Stimulated activated CD4-positive, alpha-beta T cell treated with anti-CD3 and anti-CD28 coated beads, Interleukin-2, amount 100 ng/mL, for 24 hours (primary cell): ENCODE measurements around the gene LRMDA.
"Not testable (repeated sequence)": the region's sequence is repeated elsewhere in the genome, so short reads cannot be mapped to it uniquely, and the experiment has no call there.

Experiments
- DNase-seq, 2 donors: peaks; one replicate each; pipeline ENCODE4 v3.0.0-alpha.2; 2020

LRMDA gene

GRCh38 chr10:75755528-75755927 is 324.1 kb downstream of the LRMDA start:
- no peak for DNase-seq

DNA sequence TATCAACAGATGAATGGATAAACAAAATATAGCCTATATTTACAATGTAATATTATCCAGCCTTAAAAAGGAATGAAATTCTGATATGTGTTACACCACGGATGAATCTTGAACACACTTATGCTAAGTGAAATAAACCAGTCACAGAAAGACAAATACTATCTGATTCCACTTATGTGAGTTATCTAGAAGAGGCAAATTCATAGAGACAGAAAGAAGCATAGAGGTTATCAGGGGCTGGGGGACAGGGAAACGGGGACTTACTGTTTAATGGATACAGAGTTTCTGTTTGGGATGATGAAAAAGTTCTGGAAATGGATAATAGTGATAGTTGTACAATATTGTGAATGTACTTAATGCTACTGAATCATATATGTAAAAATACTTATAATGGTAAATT is 329.9 kb downstream of the LRMDA start:
- DNase-seq, result no peak

DNA sequence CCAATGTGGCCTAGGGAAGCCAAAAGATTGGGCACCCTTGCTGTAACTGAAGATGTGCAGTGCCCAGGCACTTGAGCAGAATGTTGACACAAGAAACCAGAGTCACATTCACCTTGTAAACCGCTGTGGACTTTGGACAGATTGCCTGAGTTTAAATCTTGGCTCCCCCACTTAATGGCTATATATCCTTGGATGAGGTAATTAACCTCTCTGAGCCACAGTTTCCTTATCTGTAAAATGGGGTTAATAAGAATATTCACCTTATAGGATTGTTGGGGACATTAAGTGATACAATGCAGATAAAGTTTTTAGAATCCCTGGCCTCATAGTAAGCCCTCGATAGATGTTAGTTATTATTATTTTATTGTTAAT is 331.0 kb downstream of the LRMDA start:
- no peak for DNase-seq

- DNase-seq, result no peak
These were observed 332.2 kb downstream of the LRMDA start for GRCh38 chr10:75763652-75764051.

- DNase-seq, result no peak
These were observed 333.8 kb downstream of the LRMDA start for GRCh38 chr10:75764974-75765788.

DNA sequence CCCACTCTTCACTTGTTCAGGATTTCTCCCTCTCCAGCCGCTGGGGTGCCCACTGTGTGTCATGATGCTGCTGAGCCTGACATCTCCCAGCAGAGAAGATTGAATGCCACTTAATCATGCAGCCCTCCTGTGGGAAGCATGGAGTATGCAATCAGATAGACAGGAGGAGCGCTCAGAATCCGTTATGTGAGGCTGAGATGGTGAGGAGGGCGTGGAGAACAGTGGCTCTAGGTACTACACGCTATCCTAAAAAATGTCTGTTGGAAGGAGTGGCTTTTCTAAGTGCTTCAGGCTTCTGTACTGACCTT is 334.3 kb downstream of the LRMDA start:
- DNase-seq, result no peak

DNA sequence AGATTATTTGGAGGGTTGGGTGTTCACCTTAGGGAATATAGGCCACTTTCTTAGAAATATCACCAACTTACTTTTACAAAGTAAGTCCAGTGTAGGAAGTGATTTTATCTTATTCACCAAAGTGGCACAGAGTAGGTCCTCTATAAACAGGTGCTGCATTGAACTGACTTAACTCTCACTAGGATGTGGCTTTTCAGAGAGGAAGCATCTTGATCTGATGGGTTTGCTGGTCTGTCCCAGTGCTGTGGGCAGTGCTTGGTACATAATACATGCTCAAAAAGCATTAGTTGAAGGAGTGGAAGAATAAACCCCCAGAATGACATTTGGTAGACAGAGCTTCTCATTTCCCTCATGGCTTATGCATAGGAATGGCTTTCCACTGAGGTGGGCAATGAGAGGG is 334.7 kb downstream of the LRMDA start:
- DNase-seq, result no peak

DNA sequence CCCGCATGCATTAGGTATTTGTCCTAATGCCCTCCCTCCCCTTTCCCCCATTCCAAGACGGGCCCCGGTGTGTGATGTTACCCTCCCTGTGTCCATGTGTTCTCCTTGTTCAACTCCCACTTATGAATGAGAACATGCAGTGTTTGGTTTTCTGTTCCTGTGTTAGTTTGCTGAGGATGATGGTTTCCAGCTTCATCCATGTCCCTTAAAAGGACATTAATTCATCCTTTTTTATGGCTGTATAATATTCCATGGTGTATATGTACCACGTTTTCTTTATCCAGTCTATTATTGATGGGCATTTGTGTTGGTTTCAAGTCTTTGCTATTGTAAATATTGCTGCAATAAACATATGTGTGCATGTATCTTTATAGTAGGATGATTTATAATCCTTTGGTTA is 335.3 kb downstream of the LRMDA start:
- DNase-seq, result not testable (repeated sequence)

- DNase-seq, result no peak
These were observed 339.2 kb downstream of the LRMDA start for GRCh38 chr10:75770626-75771081.

- DNase-seq, result no peak
These were observed 340.2 kb downstream of the LRMDA start for GRCh38 chr10:75771606-75772005.

DNA sequence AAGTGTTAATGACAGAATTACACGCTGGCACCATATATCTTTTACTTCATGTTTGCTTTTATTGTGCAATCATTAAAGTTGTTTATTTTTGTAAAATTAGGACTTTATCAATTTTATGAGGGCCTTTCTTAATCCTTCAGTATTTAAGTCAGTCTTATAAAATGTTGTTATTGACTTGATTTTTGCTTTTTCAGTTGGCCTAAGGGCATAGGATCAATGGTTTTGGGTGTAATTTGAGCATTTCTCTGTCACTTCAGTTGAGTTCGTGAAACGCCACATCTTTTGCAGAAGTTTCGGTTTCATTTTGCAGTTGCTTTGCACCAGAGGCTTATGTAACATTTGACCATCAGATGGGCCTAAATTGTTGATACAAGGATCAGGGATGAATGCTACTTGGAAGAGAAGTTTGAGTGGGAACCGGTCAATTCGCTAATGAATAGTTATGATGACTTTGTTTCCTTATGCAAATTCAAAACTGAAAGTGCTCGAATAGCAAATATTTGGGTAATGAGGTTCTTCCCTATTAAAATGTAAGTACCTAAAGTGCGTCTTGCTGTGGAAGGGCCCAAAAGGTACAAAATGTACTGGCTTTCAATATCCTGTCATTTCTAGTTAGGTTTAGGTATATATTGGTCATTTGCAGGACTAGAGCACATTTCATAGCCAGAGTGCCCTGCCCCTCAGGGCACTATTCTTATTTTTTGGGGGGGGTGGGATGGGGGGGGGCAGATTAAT is 340.9 kb downstream of the LRMDA start:
- no peak for DNase-seq

GRCh38 chr10:75773231-75773780 is 341.9 kb downstream of the LRMDA start:
- DNase-seq, result no peak

GRCh38 chr10:75773813-75774782 is 342.7 kb downstream of the LRMDA start:
- no peak for DNase-seq

DNA sequence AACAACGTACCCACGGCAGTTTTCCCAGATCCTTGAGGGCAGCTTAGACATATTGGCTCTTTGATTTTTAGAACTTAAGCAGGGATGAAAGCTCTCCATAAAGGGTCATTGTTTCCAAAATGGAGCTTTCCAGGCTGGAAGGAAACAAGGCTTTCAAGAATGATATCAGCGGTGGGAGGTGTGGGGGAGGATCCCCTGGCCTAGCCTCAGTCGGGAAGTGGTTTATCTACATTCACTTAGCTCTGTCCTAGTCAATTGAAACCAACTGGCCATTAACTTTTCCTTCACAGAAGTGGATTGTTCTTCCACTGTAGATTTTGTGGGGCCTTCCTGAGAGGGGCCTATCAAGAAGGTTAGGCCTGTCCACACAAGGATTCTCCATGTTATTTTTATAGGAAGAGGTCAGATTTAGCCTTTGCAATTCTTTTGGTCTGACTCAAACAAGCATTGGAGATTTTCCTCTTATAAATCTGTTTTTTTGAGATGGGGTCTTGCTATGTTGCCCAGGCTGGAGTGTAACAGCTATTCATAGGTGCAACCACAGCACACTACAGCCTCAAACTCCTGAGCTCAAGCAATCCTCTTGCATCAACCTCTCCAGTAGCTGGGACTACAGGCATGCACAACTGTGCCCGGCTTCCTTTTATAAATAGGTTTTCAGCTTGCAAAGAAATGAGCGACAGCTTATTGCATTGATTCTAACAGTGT is 343.5 kb downstream of the LRMDA start:
- DNase-seq, result no peak

DNA sequence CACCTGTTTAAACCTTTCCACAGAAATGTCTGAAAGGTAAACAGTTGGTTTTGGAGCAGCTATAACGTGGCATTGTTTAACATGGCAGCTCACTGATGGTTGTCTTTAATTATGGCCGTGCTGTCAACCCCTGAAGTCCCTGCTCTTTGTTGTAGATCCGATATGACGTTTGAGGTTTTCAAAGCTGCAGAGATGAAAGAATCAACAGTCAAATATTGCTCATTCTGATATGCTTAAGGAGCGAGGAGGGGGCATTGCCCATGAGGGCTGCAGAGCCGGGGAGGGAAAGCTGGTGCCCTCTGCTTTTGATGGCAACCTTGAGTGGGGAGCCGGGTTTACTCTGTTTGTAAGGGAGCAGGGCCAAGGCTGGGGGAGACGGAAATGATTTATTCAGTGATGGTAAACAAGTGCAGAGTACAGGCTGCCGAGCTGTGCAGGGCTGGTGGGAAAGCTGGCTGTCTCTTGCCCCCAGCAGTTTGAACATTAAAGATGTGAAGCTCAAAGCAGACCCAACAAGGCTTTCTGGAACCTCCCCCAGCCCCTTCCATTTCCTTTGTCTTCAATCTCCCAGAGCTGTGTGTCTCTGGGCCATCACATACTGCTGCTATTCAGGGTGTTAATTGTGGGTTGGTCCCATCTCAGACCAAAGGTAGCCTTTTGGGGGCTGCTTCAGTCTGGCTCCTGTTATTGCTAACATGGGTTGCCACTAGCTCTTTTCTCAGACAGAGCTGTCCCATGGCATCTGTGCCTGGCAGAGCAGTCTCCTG is 345.5 kb downstream of the LRMDA start:
- DNase-seq, result no peak

DNA sequence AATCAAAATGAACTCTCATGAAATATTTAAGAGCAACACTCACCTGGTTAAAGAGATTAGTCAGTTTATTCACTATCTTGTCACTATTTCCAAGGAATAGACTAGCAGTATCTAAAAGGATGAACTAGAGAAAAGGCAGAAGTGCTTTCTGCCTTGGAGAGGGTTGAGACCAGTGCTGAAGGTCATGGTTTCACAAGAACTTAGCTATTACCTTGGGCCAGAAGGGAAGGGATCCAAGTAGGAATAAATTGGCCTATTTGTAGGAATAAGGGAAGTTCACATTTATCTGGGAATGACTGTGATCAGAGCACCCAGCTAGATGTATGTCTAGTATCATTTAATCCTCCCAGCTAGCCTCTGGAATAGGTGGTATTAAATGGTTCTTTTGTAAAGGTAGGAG is 347.2 kb downstream of the LRMDA start:
- DNase-seq, result no peak

GRCh38 chr10:75779276-75779675 is 347.9 kb downstream of the LRMDA start:
- DNase-seq, result no peak

- no peak for DNase-seq
These were observed 351.2 kb downstream of the LRMDA start for GRCh38 chr10:75782463-75783248.

DNA sequence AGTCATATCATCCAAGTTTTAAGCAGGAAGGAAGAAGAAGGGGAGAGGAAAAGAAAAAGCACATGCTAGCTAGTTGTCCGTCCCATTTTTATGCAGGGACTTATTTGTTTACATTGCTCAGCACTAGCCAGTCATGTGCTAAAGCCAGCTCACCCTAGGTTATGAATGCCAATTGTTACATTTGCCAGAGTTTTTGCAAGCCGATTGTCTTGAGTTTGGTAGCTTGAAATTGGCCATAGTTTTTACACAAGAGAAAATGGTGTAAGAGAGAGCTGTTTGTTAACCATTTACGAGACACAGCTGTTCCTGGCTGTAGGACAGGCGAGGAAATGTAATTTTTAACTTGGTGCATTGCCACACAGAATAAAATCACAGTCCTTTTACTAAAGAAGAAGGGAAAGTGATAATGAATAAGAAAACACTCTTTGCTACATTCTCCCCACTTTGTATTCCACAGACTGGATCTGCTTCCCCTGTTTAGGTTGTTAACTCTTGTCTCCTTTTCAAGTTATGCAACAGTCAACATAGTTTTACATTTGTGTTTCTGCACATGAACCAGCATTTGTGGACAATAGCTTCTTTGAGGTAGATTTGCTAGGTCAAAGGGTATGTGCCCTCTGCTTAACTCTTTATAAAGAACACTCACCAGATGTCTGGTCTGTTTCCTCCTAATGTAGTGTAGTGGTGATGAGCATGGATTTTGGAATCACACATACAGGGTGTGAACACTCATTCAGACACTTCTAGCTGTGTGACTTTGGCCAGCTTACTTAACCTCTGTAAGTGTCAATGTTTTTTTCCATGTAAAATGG is 357.2 kb downstream of the LRMDA start:
- no peak for DNase-seq

- no peak for DNase-seq
These were observed 362.4 kb downstream of the LRMDA start for GRCh38 chr10:75793848-75794247.
